Measurements from ENCODE around the gene FMNL2. TPM values are rescaled to one million over a fixed set of nuclear protein-coding genes. Genes with fewer than 3 reads are reported as not detected.

FMNL2 gene
- total RNA-seq, 3 donors from 2014 or later (not counting 1 experiment from before 2014, with no cell fraction given) = 0.34 to 3.0 (median 0.78) TPM

DNA sequence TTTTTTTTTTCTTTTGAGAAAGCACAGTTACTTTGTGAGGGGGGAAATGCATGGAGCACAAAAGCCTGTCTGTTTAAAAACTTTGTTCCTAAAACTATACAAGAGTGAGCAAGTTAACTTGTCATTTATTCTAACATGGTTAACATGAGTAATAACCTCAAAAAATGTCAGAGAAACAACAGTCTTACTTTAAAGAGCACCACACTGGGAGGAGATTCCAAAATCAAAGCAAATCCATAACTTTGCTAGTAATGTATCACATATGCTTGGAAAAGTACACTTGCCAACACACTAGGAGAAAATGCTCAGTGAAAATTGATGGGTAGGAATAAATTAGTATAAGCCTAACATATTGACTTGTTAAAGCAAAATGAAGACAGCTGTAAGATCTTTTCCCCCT, 225.2 kb downstream of the FMNL2 start:
- H3K27me3 Mint-ChIP-seq (ENCODE audit: low read depth in 2 of 2) = peaks cover 4 to 9% of the 10 kb centered on the region in 2 donors
- H3K4me3 Mint-ChIP-seq = no peak overlapping the region
- H3K27ac Mint-ChIP-seq = no peak overlapping the region
- ATAC-seq (no peak), DNase-seq (no peak)
- no peaks in the 10 kb centered on the region for H3K4me1 Mint-ChIP-seq
- H3K27ac ChIP-seq (ENCODE audit: low read length) = no peak overlapping the region
- TF ChIP-seq, protein P1, sequence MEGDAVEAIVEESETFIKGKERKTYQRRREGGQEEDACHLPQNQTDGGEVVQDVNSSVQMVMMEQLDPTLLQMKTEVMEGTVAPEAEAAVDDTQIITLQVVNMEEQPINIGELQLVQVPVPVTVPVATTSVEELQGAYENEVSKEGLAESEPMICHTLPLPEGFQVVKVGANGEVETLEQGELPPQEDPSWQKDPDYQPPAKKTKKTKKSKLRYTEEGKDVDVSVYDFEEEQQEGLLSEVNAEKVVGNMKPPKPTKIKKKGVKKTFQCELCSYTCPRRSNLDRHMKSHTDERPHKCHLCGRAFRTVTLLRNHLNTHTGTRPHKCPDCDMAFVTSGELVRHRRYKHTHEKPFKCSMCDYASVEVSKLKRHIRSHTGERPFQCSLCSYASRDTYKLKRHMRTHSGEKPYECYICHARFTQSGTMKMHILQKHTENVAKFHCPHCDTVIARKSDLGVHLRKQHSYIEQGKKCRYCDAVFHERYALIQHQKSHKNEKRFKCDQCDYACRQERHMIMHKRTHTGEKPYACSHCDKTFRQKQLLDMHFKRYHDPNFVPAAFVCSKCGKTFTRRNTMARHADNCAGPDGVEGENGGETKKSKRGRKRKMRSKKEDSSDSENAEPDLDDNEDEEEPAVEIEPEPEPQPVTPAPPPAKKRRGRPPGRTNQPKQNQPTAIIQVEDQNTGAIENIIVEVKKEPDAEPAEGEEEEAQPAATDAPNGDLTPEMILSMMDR (IDR thresholded peaks at IDR 0.05) = no peak
- H3K4me1 ChIP-seq (ENCODE audit: control insufficient read depth, insufficient read depth, low read length) = peaks cover 3% of the 10 kb centered on the region
- H3K4me3 ChIP-seq (ENCODE audit: low read length) = no peak overlapping the region
- intact Hi-C loops (cut with micrococcal nuclease) = no loop called here
- H3K27me3 ChIP-seq (ENCODE audit: control insufficient read depth, insufficient read depth, low read length) = no peaks in the 10 kb centered on the region
- H3K9me3 Mint-ChIP-seq = no peaks in the 10 kb centered on the region
- no peaks in the 10 kb centered on the region for H3K36me3 ChIP-seq (ENCODE audit: control insufficient read depth, insufficient read depth, low read length)
- no peaks in the 10 kb centered on the region for H3K36me3 Mint-ChIP-seq
- H3K9me3 ChIP-seq (ENCODE audit: control insufficient read depth, insufficient read depth, low read length) = no peaks in the 10 kb centered on the region

- Histone ChIP-seq H3K9me3 (ENCODE audit: control insufficient read depth, insufficient read depth, low read length) (no peaks in the 10 kb centered on the region), H3K27ac (ENCODE audit: low read length) (no peak overlapping the region), H3K27me3 (ENCODE audit: control insufficient read depth, insufficient read depth, low read length) (no peaks in the 10 kb centered on the region), H3K36me3 (ENCODE audit: control insufficient read depth, insufficient read depth, low read length) (no peaks in the 10 kb centered on the region), H3K4me1 (ENCODE audit: control insufficient read depth, insufficient read depth, low read length) (peaks cover 3% of the 10 kb centered on the region), H3K4me3 (ENCODE audit: low read length) (no peak overlapping the region)
- Mint-ChIP-seq H3K36me3 (no peaks in the 10 kb centered on the region), H3K4me1 (no peaks in the 10 kb centered on the region), H3K9me3 (no peaks in the 10 kb centered on the region), H3K27ac (no peak overlapping the region), H3K4me3 (no peak overlapping the region), H3K27me3 (ENCODE audit: low read depth in 2 of 2) (peaks cover 7 to 11% of the 10 kb centered on the region in 2 donors)
- TF ChIP-seq, protein P1 (IDR thresholded peaks at IDR 0.05) = no peak
- 92% methylated on average over 6 of the region's 6 CpGs for WGBS (ENCODE audit: insufficient coverage)
- intact Hi-C loops (cut with micrococcal nuclease) = no loop called here
- no peak for DNase-seq
- ATAC-seq = no peak
Observed at GRCh38 chr2:152560873-152561595, 226.1 kb downstream of the FMNL2 start.

DNA sequence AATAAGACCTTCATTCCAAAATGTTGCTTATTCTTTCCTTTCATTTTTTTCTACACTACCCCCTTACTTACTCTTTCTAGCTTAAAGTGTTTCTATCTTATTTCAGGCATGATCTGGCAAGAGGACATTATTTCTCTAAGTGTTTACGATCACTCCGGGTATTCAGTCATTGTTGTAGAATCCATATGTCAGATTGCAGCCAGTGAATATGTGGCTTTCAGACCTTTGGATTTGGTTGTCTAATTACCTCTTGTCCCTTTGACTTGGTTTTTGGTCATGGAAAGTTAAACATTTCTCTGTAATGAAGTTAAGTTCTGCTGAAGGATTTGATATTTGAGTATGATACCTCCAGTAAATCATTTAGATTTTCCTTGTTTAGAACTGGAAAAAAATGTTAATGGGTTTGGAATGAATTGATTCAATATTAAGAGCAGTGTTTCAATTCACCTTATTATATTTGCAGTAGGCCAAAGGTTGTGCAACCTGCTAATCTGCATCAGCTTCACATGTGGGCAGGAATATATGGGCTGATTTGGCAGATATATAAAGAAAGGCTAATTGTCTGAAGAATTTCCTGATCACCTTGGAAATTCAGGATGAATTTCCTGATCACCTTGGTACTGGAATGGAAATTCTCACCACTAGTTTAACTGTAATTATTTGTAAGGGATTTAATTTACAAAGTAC, 227.4 kb downstream of the FMNL2 start:
- no peak overlapping the region for H3K4me3 ChIP-seq (ENCODE audit: low read length)
- Mint-ChIP-seq H3K9me3 (no peaks in the 10 kb centered on the region), H3K4me3 (no peak overlapping the region), H3K4me1 (no peaks in the 10 kb centered on the region), H3K27ac (no peak overlapping the region), H3K27me3 (ENCODE audit: low read depth in 2 of 2) (peaks cover 7 to 11% of the 10 kb centered on the region in 2 donors), H3K36me3 (no peaks in the 10 kb centered on the region)
- TF ChIP-seq, protein P1 (IDR thresholded peaks at IDR 0.05) = no peak
- no peaks in the 10 kb centered on the region for H3K9me3 ChIP-seq (ENCODE audit: control insufficient read depth, insufficient read depth, low read length)
- no peak for ATAC-seq
- intact Hi-C loops (cut with micrococcal nuclease) = no loop called here
- WGBS (ENCODE audit: insufficient coverage) = 94% methylated on average over 2 of the region's 2 CpGs
- H3K27ac ChIP-seq (ENCODE audit: low read length) = no peak overlapping the region
- H3K36me3 ChIP-seq (ENCODE audit: control insufficient read depth, insufficient read depth, low read length) = no peaks in the 10 kb centered on the region
- H3K27me3 ChIP-seq (ENCODE audit: control insufficient read depth, insufficient read depth, low read length) = no peaks in the 10 kb centered on the region
- peaks cover 3% of the 10 kb centered on the region for H3K4me1 ChIP-seq (ENCODE audit: control insufficient read depth, insufficient read depth, low read length)
- no peak for DNase-seq

All from natural killer cell (primary cell).